22Rv1 (cell line): ENCODE results near the gene HOXB7.

ENCODE experiments used
- ZFX ChIP-seq: fragments of 450-650 bp; IDR thresholded peaks from 2 replicates; pipeline ENCODE4 v1.6.1; 2017; ENCODE audit warnings: antibody characterized with exemption, borderline replicate concordance
- TF ChIP-seq, protein P1 (sequence below): fragments of 450-650 bp; IDR thresholded peaks from 2 replicates; pipeline ENCODE4 v1.5.1; 2017; ENCODE audit warnings: mild to moderate bottlenecking

DNA sequence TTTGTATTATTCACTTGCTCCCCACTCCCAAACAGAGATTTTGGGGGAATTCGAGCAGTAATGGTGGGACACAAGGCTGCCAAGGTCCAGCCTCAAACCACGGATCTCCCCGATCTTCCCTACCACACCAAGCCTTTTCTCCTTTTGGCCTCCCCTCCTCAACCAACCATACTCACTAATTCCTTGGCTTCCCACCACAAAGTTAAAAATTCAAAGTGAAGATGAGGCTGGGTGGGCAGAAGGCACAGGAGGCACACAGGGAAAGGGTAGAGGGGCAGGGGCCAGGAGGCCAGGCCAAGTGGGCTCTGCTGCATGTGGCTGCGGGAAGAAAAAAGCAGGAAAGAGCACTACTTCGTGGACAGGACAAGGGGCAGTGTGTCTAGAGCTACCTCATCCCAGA, 47.9 kb downstream of the HOXB7 start:
- TF ChIP-seq, protein P1, sequence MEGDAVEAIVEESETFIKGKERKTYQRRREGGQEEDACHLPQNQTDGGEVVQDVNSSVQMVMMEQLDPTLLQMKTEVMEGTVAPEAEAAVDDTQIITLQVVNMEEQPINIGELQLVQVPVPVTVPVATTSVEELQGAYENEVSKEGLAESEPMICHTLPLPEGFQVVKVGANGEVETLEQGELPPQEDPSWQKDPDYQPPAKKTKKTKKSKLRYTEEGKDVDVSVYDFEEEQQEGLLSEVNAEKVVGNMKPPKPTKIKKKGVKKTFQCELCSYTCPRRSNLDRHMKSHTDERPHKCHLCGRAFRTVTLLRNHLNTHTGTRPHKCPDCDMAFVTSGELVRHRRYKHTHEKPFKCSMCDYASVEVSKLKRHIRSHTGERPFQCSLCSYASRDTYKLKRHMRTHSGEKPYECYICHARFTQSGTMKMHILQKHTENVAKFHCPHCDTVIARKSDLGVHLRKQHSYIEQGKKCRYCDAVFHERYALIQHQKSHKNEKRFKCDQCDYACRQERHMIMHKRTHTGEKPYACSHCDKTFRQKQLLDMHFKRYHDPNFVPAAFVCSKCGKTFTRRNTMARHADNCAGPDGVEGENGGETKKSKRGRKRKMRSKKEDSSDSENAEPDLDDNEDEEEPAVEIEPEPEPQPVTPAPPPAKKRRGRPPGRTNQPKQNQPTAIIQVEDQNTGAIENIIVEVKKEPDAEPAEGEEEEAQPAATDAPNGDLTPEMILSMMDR, result no peak
- no peak for TF ChIP-seq ZFX
